HepG2 (cell line): ENCODE results near the gene OR8B3. TPM values are rescaled to one million over a fixed set of nuclear protein-coding genes. Genes with fewer than 3 reads are reported as not detected.

ENCODE experiments used
- ATAC-seq: fragments of 200-7000 bp; cut with Tn5 transposase; 3 replicates; pipeline ENCODE4 v1.9.1; 2020; ENCODE audit warnings: mild to moderate bottlenecking, moderate library complexity
- BruUV-seq: library from RNA; stranded (reverse); fragments of 400-500 nt; replicated peaks from 2 replicates; lab custom pipeline; 2021; lab: Mats Ljungman, UMichigan
- CTCF ChIA-PET: fragments of 300-600 bp; formaldehyde crosslinking; extraction: SDS; loops from one replicate; lab custom pipeline; 2021; ENCODE audit warnings: low total read pairs, inconsistent platforms, low intra/inter-chr PET ratio; lab: Yijun Ruan, JAX
- POLR2A ChIA-PET: fragments of 350-600 bp; sonication (Branson Sonifier 250); formaldehyde crosslinking; loops from one replicate; lab custom pipeline; 2020; ENCODE audit warnings: antibody characterized with exemption, inconsistent platforms; lab: Yijun Ruan, JAX
- DNase-seq: peaks from one replicate; pipeline ENCODE4 v3.0.0-alpha.2; 2015; ENCODE audit warnings: low spot score
- FAIRE-seq: peaks from 3 replicates; lab custom pipeline; 2011; peaks lifted over from hg19 to GRCh38; lab: Jason Lieb, UNC
- H2AFZ ChIP-seq: one replicate; pipeline ENCODE4 v1.6.1; 2011; ENCODE audit warnings: low read length, inconsistent platforms
- H3K27ac ChIP-seq: fragments of 300-600 bp; 3 replicates; pipeline ENCODE4 v1.8.0; 2011; ENCODE audit warnings: mixed run types, mild to moderate bottlenecking, mixed read lengths, low read length, inconsistent platforms; ENCODE audit not compliant: insufficient read depth; ENCODE audit errors: extremely low read length
- H3K27me3 ChIP-seq, 2 experiments: fragments of 200-600 bp in 1 of 2; 2 replicates in 1 of 2; 3 replicates in 1 of 2; pipeline versions ENCODE4 v1.6.0 to v1.8.0; 2011; ENCODE audit warnings: low read length in 2 of 2, mild to moderate bottlenecking in 2 of 2, moderate library complexity in 2 of 2, inconsistent platforms in 1 of 2; ENCODE audit not compliant: insufficient read depth in 2 of 2, control insufficient read depth in 1 of 2
- H3K36me3 ChIP-seq, 2 experiments: fragments of 200-600 bp in 1 of 2; replicated peaks in 1 of 2; 2 replicates in 1 of 2; 3 replicates in 1 of 2; pipeline versions ENCODE4 v1.5.1 to v1.8.0; 2011; ENCODE audit warnings: low read length in 2 of 2, inconsistent platforms in 1 of 2; ENCODE audit not compliant: insufficient read depth in 2 of 2, control insufficient read depth in 1 of 2
- H3K4me1 ChIP-seq: 2 replicates; pipeline ENCODE4 v1.5.1; 2012; ENCODE audit warnings: low read length, inconsistent platforms; ENCODE audit not compliant: insufficient read depth
- H3K4me2 ChIP-seq: 2 replicates; pipeline ENCODE4 v1.6.0; 2011; ENCODE audit warnings: low read depth, low read length, inconsistent platforms
- H3K4me3 ChIP-seq, 3 experiments: fragments of 200-600 bp in 1 of 3; sonication (generic), shearing (Covaris generic) in 1 of 3; replicated peaks in 1 of 3; 2 replicates each; pipeline ENCODE4 v1.5.1; 2011 to 2016; ENCODE audit warnings: low read length in 3 of 3, inconsistent platforms in 2 of 3, low read depth in 2 of 3, mild to moderate bottlenecking in 2 of 3, control low read depth in 1 of 3, mixed read lengths in 1 of 3; ENCODE audit not compliant: insufficient read depth in 1 of 3
- H3K79me2 ChIP-seq: one replicate; pipeline ENCODE4 v1.6.1; 2011; ENCODE audit warnings: low read length, inconsistent platforms; ENCODE audit not compliant: insufficient read depth
- H3K9ac ChIP-seq: 2 replicates; pipeline ENCODE4 v1.6.0; 2011; ENCODE audit warnings: mild to moderate bottlenecking, low read depth, low read length, inconsistent platforms; ENCODE audit not compliant: insufficient read depth
- H3K9me3 ChIP-seq: 2 replicates; pipeline ENCODE4 v1.5.1; 2012; ENCODE audit warnings: mild to moderate bottlenecking, low read length
- H4K20me1 ChIP-seq: 2 replicates; pipeline ENCODE4 v1.6.0; 2011; ENCODE audit warnings: inconsistent platforms, mild to moderate bottlenecking, low read length, moderate library complexity; ENCODE audit not compliant: insufficient read depth
- CEBPG ChIP-seq: IDR thresholded peaks from 2 replicates; pipeline ENCODE4 v1.6.1; 2016
- CREB3 ChIP-seq: sonication (generic); formaldehyde crosslinking; IDR thresholded peaks from 2 replicates; pipeline ENCODE4 v1.5.0; 2020; ENCODE audit warnings: missing genetic modification reagents
- FOSL2 ChIP-seq: sonication (generic); formaldehyde crosslinking; IDR thresholded peaks from 2 replicates; pipeline ENCODE4 v1.4.0; 2020; ENCODE audit warnings: missing genetic modification reagents
- GABPB1 ChIP-seq: IDR thresholded peaks from 2 replicates; pipeline ENCODE4 v1.6.1; 2016; ENCODE audit warnings: mild to moderate bottlenecking, missing genetic modification reagents, moderate library complexity, missing compliant biosample characterization
- IRX3 ChIP-seq: sonication (generic); formaldehyde crosslinking; IDR thresholded peaks from 2 replicates; pipeline ENCODE4 v1.8.1; 2023; ENCODE audit warnings: mild to moderate bottlenecking, low read depth, missing genetic modification reagents, borderline replicate concordance
- ISL2 ChIP-seq: sonication (generic); formaldehyde crosslinking; IDR thresholded peaks from 2 replicates; pipeline ENCODE4 v1.5.0; 2020; ENCODE audit warnings: missing genetic modification reagents
- PLRG1 ChIP-seq: fragments of 450-650 bp; conservative IDR thresholded peaks from 2 replicates; pipeline ENCODE4 v1.6.1; 2016
- RNF219 ChIP-seq: sonication (generic); formaldehyde crosslinking; IDR thresholded peaks from 2 replicates; pipeline ENCODE4 v1.5.0; 2020; ENCODE audit warnings: mild to moderate bottlenecking, missing genetic modification reagents
- SP4 ChIP-seq: sonication (generic); formaldehyde crosslinking; IDR thresholded peaks from 2 replicates; pipeline ENCODE4 v1.8.1; 2023; ENCODE audit warnings: mild to moderate bottlenecking, missing genetic modification reagents
- TFDP2 ChIP-seq: sonication (generic); formaldehyde crosslinking; IDR thresholded peaks from 2 replicates; pipeline ENCODE4 v1.4.0; 2020; ENCODE audit warnings: missing genetic modification reagents
- ZBTB20 ChIP-seq: sonication (generic); formaldehyde crosslinking; IDR thresholded peaks from 2 replicates; pipeline ENCODE4 v1.8.1; 2023; ENCODE audit warnings: missing genetic modification reagents, low read depth, mild to moderate bottlenecking, borderline replicate concordance
- ZBTB26 ChIP-seq: IDR thresholded peaks from 2 replicates; pipeline ENCODE4 v1.6.1; 2016; ENCODE audit warnings: missing compliant biosample characterization, missing genetic modification reagents, borderline replicate concordance
- ZNF205 ChIP-seq: IDR thresholded peaks from 2 replicates; pipeline ENCODE4 v1.6.1; 2018; ENCODE audit warnings: missing biosample characterization, missing genetic modification reagents
- ZNF292 ChIP-seq: sonication (generic); formaldehyde crosslinking; IDR thresholded peaks from 2 replicates; pipeline ENCODE4 v1.8.1; 2022; ENCODE audit warnings: mild to moderate bottlenecking, low read depth, missing genetic modification reagents, borderline replicate concordance
- WGBS: methylation state at CpG from one replicate; pipeline ENCODE4 v1.1.6; 2017; ENCODE audit warnings: low lambda C conversion rate; 5-methylcytosine and 5-hydroxymethylcytosine counted together
- in situ Hi-C: cut with HindIII; loops from 2 replicates; pipeline ENCODE4 v1.10.0; 2017; ENCODE audit warnings: low pct_unique_long_range_greater_than_20kb; ENCODE audit not compliant: extremely low pct_ligation_motif_present
- intact Hi-C: fragments of 100-400 bp; cut with micrococcal nuclease; formaldehyde crosslinking; loops from one replicate; pipeline ENCODE4 v1.10.0; 2022; ENCODE audit not compliant: unreplicated experiment
- polyA plus RNA-seq, 8 experiments: library from polyadenylated mRNA; depleted of rRNA in 3 of 8; stranded (reverse) in 7 of 8; unstranded in 1 of 8; fragments of >200 nt; fragmentation: Illumina TruSeq in 4 of 8; extraction: Trizol in 4 of 8; gene quantifications; 2 replicates each; pipeline versions ENCODE4 v1.2.1 to v1.2.3, GENCODE V29; 2011 to 2016; ENCODE audit warnings: low read depth in 4 of 8, missing spikeins in 1 of 8, mixed read lengths in 1 of 8; ENCODE audit not compliant: insufficient read depth in 1 of 8
- total RNA-seq, 5 experiments: library from RNA; depleted of rRNA; stranded (reverse); fragments of >200 nt; fragmentation: Illumina TruSeq; extraction: Trizol; gene quantifications; 2 replicates each; pipeline ENCODE4 v1.2.3, GENCODE V29; 2016; ENCODE audit warnings: low read depth in 1 of 5

Gene OR8B3
- total and polyA plus RNA-seq, 2 of the 13 experiments (the other 11 are each of a cell fraction or from before 2014, with no cell fraction given) = not detected

GRCh38 chr11:124409906-124410305 is 11.1 kb upstream of the OR8B3 start (continued):
- no peak for TF ChIP-seq RNF219
- TF ChIP-seq, all 625 proteins: peak for 0

- FAIRE-seq (no peak), ATAC-seq (no peak), DNase-seq (no peak)
- Histone ChIP-seq H2AFZ (no peak overlapping the region), H3K79me2 (no peaks in the 10 kb centered on the region), H3K9ac (no peak overlapping the region), H3K27ac (no peak overlapping the region), H3K27me3 (no peaks in the 10 kb centered on the region), H3K4me2 (no peak overlapping the region), H3K4me1 (no peaks in the 10 kb centered on the region), H3K9me3 (no peaks in the 10 kb centered on the region), H3K4me3 (no peak overlapping the region), H3K36me3 (no peaks in the 10 kb centered on the region), H4K20me1 (no peaks in the 10 kb centered on the region)
- ChIA-PET POLR2A (no interaction called here), CTCF (no interaction called here)
- 0% methylated on average over 2 of the region's 2 CpGs for WGBS
- TF ChIP-seq SP4 (CRISPR knock-in tag) (no peak), CEBPG (CRISPR knock-in tag) (no peak), PLRG1 (no peak), ZBTB26 (CRISPR knock-in tag) (no peak), ZBTB20 (CRISPR knock-in tag) (no peak), IRX3 (CRISPR knock-in tag) (no peak), TFDP2 (CRISPR knock-in tag) (no peak), ISL2 (CRISPR knock-in tag) (no peak), ZNF292 (CRISPR knock-in tag) (no peak), FOSL2 (CRISPR knock-in tag) (no peak), ZNF205 (no peak), CREB3 (CRISPR knock-in tag) (no peak), GABPB1 (CRISPR knock-in tag) (no peak)
- intact Hi-C loops = no loop called here
- no TSS peak for BruUV-seq
- in situ Hi-C loops = loop anchor here (10.0 kb wide), 1 partner anchor 459 kb away; the partner anchor contains the start of gene ROBO3
Observed at GRCh38 chr11:124405581-124405980, 6.8 kb upstream of the OR8B3 start.
